Epidermal melanocyte (primary cell): Measurements from ENCODE around the gene ENOX2.

Experiments used
- DNase-seq: peaks from one replicate; pipeline ENCODE4 v3.0.0; 2011; ENCODE audit warnings: low spot score; ENCODE audit not compliant: insufficient read length

ENOX2 gene

GRCh38 chrX:130636277-130636676 is 266.7 kb downstream of the ENOX2 start:
- DNase-seq: no peak

DNA sequence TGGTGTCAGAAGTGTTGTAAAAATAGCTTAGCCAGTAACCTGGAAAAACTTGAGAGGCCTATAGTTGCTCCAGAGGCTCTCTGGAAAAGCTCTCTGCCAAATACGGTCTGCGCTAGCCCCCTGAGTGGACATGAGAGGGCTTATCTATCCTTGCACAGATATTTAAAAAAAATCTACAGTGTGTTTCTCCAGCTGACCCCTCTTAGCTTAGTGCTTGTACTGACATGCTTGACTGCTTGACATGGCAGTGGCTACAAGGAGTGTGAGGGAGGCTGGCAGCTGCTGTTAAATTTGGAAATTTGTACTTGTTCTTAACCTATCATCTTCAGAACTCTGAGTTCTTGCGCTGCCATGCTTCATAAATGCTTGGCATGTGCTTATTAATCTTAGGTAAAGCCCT is 272.0 kb downstream of the ENOX2 start:
- DNase-seq: no peak

- DNase-seq: no peak
Observed at GRCh38 chrX:130628516-130628915, 274.5 kb downstream of the ENOX2 start.

GRCh38 chrX:130626521-130626920 is 276.5 kb downstream of the ENOX2 start:
- no peak for DNase-seq

DNA sequence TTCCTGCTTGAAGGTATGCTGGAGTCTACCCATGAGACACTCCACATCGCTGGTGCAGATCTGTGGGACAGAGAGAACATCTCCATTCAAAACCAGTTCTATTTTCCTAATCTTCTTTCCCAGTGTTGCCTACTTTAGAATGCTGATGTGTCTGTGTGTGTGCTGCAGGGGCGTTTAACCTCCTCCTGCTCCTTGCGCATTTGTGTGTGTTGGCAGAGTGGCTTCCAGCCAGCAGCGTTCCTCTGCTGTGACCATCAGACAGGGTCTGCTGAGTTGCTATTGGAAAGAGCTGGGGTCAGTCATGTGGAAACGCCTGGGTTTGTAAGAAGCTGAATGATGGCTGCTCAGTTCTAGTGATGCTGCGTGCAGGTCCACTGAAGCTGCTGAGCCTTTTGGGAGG is 277.6 kb downstream of the ENOX2 start:
- DNase-seq: no peak

DNA sequence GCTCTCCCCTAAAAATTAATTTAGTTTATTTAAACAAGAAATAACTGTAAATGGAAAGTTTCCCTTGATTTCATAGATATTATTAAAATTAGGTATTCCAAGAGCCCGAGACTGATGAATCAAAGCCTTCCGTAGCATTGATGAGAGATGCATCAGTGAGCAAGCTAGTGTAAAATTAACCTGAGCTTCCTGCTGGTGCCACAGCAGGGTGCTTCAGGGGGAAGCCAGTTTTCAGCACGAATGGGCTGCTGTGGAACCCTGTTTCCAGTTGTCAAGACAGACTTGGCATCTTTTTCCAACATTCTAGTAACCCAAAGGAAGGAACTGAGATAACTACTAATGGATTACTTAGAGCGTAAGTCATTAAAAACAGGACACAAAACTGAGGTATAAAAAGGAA is 279.5 kb downstream of the ENOX2 start:
- no peak for DNase-seq

DNA sequence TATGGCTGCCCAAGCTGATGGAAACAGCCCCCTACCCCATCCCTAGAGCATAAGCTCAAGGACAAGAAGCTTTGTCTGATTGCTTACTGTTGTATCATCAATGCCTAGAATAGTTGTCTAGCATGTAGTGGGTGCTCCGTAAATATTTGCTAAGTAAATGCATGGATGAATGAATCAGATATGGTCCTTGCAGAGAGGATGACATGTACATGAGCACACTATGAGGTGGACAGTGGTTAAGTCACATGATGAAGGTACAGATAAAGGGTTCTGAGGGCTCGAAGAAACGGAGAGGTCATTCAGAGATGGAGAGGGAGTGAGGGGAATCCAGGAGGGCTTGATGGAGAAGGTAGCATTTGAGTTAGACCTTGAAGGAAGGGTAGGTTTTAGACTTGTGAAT is 287.1 kb downstream of the ENOX2 start:
- DNase-seq: no peak

GRCh38 chrX:130607431-130607830 is 295.6 kb downstream of the ENOX2 start:
- no peak for DNase-seq

DNA sequence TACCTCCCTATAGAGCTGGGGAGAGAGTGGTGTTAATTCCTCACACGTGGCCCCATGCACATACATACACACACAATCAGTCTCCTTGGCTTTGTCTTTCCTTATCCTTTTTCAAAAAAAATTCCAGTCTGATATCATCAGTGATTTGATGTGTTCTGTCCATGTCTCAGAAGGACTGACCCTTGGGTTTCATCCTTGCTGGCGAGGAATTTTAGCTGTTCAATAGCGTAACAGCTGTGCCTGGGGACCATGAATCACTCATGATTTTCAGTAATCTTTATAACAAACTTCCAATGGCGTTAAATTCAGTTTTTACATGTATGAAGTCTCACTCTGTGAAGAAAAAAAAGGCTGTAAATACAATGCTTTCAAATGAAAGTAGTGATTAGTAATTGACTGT is 296.6 kb downstream of the ENOX2 start:
- DNase-seq: no peak

- DNase-seq: no peak
Observed at GRCh38 chrX:130604882-130605281, 298.1 kb downstream of the ENOX2 start.

DNA sequence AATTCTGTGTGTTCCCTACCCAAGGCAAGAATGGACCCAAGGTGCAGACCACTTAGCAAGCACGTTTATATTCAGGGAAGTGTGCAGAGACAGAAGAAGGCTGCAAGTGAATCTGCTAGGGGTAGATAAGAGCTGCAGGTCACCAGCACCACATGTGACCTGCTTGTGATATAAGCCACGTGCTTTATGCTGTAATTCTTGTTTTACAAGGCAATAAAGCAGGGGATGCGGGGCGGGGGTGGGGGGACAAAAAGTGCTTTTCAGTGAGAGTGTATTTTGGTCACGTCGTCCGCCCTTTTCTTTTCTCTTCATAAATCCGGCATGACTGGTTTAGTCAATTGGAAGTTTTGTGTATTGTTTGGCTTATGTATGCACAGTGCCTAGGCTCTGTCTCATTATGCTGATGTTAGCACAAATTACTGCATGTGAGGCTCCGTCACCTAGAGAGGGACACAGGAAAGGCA is 308.5 kb downstream of the ENOX2 start:
- no peak for DNase-seq

DNA sequence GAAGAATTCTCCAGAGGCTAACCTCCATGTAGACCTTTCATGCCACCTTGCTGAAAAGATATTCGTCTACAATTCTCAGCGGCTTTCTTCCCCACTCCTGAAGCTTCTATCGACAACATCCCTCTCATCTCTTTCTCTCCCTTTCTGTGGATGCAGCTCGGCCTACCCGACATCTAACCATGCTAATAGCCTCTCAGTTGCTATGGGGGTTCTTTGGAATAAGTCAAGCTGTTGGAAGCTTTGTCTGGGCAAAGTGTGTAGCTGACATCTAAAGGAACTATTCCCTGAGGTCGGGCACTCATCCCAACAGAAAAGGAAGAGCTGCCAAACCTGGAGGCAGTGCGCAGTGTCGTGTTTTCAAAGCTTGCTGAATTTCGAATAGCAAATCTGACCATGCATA is 309.1 kb downstream of the ENOX2 start:
- DNase-seq: no peak

- no peak for DNase-seq
Observed at GRCh38 chrX:130592204-130592603, 310.8 kb downstream of the ENOX2 start.

DNA sequence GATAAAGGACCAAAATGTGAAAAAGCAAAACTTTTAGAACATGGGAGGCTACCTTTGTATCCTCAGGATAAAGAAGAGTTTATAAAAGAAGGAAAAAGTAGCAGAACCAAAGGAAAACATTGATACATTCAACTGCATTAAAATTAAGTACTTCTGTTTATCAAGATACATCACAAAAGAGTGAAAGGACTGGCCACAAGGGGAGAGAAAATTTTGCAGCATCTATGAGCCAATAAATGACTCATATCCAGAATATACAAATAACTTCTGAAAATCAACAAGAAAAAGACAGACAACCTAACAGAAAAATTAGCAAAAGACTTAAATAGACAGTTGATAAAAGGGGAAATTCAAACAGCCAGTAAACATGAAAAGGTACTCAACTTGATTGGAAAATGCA is 324.1 kb downstream of the ENOX2 start:
- no peak for DNase-seq

- no peak for DNase-seq
Observed at GRCh38 chrX:130577431-130577830, 325.6 kb downstream of the ENOX2 start.

GRCh38 chrX:130575831-130576389 is 327.1 kb downstream of the ENOX2 start:
- DNase-seq: no peak
